ENCODE data around the gene ZC3H14.

The ZC3H14 gene

DNA sequence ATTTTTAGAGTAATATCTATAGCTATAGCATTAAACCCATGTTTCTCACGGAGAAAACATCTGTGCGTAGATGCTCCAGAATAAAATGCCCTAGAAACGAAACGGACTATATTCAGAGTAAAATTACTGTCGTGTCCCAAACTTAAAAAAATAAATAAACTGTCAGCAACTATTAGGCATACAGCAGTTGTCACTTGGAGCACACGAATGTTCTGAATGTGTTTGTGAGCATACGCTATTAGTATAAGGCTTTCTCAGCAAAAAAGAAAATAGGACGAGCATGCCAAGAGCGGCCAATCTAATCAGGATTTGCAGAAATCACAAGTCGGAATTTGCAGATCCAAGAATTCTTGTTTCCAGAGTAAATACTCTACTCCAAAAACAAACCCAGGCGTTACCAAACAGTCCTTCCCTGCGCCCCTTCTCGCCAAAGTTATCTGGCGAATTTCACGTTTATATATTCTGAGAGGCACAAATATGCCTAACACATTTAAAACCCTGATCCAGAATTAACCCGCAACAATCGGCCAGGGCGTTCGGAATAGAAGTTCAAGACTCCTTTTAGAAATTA, 8.9 kb upstream of the ZC3H14 start:
- no peak for DNase-seq

DNA sequence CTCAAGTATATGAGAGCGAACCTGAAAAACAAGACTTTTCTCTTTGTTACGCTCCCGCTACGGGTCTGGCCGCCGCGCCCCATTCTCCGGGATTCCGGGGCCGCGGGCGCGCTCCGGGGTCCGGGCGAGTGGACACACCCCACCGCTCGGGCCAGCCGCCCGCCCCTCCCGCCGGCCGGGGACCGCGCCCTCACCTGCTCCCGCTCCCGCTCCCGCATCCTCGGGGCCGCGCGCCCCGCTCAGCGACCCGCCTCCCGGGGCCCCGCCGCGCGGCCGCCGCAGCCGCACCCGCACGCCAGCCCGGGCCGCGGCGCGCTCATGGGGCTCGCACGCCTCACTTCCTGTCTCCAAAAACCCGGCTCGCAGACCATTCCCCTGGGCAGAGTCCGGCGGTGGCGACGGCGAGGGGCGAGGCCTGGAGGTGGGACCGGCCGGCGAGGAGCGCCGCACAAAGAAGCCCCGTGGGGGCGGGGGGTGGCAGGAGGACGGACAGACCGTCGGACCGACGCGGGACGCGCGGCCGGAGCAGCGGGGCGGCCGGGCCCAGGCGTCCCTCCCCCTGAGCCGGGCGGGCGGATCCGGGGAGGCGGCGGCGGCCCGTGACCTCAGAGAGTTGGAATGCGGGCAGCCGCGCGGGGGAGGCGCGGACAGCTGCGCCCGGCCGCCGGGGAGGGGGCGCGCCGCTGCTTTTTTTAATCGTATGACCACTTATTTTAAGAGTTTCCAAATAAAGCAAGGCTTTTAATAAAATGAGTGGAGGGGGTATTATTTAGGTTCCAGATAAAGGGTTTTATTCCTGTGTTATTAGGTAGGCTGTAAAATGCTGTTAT, 8.2 kb upstream of the ZC3H14 start, which contains the start of gene PTPN21:
PTPN21 (minus strand) TSS at position 551 of the 830 bp plus-strand sequence. CDS start 4,590 bp downstream, outside the sequence.
- DNase-seq = no peak

DNA sequence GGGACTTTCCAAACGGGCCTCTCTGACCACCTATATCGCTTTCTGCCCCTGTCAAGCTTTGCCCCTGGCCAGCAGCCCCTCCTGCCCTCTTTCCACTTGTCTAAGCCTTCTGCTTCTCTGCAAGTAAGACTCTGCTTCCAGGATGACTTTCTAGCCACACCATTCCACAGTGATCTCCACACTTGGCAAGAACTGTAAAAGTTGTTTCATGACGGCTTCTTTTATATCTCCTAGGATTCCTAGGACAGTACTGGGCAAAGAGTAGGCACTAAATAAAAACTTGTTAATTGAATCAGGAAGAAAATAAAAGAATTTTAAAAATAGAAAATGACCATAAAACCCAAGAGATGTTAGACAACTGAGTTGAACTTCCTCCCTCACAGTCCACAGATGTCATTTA, 6.3 kb upstream of the ZC3H14 start:
- DNase-seq = no peak

DNA sequence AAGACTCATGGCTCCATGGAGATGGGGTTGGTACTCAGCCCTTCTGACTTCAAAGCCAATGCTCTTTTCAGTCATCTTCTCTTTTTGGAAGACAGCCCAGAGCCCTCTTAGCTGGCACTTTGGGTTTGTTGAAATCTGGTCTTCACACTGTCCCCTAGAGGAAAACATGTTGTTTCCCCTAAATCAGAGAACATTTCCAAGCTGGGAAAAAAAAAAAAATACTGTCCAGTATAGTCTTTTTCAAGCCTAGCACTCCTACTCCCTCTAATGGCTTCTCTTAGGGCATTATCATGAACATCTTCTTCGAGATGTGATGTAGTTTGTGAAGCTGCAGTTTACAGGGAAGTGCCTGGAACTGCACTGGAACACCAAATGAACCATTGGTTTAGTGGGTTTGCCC, 3.0 kb upstream of the ZC3H14 start:
- no peak for DNase-seq

DNA sequence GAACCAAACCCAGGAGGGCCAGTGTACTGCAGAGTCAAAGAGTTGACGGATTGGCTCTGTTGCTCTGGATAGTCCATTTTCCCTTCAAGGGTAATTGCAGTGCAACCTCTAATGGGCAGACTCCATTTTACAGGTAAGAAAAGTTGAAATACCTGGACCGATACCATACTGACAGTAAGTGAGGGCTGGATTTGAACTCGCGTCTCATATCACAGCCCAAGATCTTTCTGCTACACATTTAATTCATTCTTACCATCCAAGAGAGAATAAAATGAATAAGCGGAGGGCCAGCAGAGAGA, 356 bp upstream of the ZC3H14 start:
- no peak for DNase-seq

DNA sequence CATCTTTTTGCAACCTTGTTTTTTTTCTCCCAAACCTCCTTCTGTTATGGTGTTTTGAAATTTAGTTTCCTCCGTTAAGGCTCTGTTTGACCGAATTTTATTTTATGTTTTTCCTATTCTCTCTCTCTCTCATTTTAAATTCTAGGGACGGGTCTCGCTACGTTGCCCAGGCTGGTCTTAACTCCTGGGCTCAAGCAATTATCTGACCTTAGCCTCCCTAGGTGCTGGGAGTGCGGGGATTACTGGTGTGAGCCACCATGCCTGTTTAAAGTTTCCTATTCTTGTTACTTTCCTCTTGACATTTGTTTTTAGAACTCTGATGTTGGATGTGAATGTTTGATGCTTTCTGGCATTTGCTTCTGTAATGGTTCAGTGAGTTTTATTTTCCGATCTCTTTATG, 1.0 kb downstream of the ZC3H14 start:
- no peak for DNase-seq

DNA sequence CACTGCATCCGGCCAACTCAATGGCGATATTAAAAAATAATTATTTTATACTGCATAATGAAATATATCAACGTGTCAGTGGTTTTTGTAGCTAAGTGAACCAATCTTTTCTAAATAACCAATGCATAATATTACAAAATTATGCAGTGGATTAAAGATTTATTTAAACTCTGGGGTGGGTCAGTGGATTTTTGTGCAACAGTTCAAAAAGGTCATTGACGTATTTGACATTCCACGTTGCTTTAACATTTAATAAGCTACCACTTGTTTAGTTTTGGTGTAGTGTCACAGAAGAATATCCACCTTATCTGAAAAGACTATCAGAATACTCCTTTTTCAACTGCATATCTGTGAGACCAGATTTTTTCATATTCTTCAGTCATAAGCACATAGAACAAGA, 2.6 kb downstream of the ZC3H14 start:
- DNase-seq = no peak

DNA sequence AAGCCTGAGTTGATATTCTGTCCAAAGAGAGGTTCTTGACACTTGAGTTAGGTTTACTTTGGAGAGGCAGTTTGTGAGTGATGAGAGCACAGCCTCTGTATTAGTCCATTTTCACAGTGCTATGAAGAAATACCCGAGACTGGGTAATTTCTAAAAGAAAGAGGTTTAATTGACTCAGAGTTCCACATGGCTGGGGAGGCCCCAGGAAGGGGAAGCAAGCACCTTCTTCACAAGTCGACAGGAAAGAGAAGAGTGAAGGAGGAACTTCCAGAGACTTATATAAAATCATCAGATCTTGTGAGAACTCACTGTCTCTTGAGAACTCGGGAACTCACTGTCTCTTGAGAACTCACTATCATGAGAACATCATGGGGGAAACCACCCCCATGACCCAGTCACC, 5.4 kb downstream of the ZC3H14 start:
- DNase-seq = no peak

DNA sequence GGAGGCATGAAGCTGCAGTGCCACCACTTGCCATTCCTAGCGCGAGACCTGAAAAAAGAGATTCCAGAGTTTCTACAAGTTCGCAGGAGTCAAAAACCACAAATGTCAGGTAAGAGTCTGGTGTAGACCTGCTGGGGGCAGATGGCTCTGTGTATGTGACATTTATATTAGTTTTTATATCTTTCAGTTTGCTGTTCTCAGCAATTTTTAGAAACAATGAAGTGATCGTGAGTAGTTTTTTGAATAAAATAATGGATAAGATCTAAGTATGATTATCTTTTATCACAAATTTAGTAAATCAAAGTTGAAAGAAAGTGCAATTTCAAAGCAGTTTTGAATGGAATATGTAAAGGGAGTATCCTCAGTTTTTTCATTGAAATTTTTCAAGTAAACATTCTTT, 9.3 kb downstream of the ZC3H14 start:
- no peak for DNase-seq

DNA sequence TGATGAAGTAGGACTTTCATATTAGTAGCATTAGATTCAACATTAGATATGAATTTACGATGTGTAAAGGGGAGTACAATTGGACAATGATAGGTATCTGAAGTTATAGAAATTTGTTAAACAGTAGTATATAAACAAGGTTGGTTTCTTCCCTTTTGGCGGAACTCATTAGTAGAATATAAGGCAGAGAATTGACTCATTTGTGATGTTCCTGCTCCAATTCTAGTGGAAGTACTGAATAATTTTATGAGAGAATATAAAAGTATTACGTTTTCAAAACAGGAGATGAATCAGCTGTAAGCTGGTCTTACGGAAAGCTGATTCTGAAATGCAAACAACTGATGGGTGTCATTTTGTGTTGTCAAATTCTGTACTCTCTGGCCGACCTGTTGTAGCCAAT, 13.4 kb downstream of the ZC3H14 start:
- DNase-seq = no peak

DNA sequence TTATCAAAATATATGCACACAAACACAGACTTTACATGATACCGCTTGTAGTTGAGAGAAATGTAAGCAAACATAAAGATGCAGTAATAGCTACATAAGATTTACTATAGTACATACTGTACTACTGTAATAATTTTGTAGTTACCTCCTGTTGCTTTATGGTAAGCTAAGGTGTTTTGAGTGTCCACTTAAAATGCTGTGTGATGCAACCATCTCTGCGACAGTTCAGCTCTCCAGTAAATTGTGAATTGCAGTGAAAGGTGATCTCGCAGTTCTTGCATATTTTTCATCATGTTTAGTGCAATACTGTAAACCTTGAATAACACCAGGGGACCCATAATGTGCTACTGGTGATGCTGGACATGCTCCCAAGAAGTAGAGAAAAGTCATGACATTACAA, 21.6 kb downstream of the ZC3H14 start:
- DNase-seq = no peak

DNA sequence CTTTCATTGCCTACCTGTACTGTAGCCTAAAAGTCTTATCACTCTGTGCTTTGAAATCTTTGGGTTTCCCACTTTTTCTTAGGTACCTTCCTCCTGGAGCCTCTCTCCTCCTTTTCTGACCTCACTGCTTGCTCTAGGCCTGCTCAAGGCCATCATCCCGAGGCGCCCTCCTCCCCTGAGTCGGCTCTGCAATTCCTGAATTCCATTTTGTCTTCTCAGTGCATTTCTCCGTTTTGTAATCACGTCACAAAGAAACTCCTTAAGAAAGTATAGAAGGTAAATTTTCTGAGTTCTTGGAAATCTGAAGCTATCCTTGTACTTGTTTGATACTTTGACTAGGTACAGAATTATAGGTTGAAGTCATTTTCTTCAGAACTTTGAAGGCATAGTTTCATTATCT, 25.2 kb downstream of the ZC3H14 start:
- DNase-seq = no peak

DNA sequence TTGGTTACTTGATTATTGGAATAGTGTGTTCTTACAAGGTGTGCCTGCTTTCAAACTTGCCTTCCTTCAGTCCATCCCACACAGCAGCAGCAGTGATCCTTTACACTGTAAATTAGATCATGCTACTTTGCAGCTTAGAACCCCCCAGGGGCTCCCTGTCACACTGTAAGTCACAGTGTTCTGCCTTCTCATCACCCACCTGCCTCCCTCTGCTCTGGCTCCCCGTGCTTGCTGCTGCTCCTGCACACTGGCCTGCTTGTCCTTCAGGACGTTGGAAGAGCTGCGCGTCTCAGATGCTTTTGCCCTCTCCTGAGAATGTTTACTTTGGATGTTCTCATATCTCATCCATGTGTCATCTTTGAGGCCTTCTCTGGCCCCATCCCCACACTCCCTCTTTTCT, 27.3 kb downstream of the ZC3H14 start:
- no peak for DNase-seq

DNA sequence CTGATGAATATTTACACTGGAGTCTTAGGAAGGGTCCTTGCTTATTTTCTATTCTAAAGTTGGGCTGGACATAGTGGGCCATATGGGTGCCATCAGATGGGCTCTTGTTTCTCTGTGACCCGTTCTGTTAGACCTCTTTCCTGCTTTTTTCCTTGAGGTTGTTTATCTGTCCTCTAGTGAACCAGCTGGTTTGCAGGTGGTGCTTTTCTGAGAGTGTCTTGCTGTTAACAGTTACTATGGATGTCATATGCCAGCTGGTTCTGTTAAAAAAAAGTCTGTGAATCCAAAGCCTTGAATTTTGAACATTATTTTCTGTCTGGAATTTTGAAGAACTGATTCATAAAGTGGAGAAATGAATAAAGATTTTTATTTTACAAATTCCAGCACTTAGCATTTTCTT, 29.2 kb downstream of the ZC3H14 start:
- DNase-seq = no peak

DNA sequence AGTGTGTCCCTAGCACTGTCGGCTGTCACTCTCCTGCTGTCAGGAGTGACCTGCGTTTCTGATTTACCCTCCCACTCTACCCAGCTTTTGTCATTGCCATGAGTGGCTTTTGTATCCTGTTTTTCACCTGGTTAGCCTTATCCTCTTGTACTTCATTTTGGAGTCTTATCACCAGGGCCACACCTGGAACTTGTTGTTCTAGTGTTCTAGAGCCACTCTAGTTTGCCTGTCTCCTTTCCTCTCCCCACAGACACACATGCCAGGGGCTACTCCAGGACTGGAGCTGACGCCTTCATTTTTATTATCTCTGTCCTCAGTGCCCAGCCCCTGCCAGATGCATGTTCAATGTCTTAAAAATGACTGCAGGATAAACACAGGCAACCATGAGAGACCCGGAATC, 34.2 kb downstream of the ZC3H14 start:
- no peak for DNase-seq

DNA sequence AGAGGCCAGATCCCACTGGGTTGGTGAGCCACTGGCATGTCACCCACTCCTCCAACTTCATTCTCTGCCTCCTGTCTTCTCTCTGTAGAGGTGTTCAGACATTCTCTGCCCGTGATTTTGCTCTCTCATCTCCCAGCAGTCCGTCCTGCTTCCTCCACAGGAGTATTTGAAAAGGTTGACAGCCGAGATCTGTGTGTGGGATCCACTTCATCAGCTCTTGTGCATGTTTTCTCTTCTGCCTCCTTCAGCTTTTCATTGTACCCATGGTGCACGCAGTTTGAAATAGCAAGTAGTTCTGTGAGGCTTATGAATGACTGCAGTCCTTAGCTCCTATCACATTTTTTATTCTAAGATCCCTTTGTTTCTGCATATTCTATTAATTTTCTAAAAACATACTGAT, 34.8 kb downstream of the ZC3H14 start:
- no peak for DNase-seq

DNA sequence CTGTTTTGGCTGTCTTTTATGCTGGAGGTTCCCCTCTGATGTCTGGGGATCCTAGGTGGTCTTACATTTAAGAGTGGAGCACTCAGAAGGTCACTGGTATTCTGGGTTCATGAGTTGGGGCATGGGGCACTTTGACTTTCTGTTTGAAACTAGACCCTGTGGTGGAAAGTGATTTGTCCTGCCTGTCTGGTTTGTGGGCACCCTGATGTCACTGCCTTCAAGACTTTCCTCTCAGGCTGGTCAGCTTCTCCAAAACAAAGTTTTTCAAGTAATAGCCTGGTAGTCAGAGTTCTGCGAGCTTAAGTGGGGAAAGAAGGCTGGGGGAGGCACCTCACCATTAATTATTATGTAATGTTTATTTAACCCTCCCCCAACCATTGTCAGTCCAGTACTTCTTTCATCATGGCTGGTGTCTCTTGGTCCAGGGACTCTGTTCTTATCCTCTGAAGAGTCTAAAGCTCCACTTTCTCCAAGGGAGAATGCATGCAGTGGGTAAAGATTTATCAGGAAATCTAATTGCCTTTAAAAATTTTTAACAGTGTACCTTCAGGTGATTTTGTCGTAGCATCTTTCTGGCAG, 35.3 kb downstream of the ZC3H14 start:
- DNase-seq = no peak

DNA sequence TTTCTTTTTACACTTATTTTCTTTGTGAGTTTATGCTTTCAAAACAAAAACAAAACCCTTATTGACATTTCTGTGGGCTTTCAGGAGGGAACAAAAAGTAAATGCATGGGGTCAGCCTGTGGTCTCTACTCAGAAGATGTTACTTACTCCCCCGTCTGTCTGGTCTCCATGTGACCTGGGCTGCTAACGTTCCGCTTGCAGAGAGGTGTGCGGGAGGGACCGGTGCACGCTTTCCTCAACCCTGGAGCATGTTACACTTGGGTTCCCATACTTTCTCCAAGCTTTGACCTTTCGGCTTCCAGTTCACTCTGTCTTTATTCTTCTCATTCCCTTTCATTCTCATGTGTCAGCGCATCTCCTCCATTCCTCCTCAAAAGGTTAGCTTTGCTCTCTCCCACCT, 36.5 kb downstream of the ZC3H14 start:
- no peak for DNase-seq

DNA sequence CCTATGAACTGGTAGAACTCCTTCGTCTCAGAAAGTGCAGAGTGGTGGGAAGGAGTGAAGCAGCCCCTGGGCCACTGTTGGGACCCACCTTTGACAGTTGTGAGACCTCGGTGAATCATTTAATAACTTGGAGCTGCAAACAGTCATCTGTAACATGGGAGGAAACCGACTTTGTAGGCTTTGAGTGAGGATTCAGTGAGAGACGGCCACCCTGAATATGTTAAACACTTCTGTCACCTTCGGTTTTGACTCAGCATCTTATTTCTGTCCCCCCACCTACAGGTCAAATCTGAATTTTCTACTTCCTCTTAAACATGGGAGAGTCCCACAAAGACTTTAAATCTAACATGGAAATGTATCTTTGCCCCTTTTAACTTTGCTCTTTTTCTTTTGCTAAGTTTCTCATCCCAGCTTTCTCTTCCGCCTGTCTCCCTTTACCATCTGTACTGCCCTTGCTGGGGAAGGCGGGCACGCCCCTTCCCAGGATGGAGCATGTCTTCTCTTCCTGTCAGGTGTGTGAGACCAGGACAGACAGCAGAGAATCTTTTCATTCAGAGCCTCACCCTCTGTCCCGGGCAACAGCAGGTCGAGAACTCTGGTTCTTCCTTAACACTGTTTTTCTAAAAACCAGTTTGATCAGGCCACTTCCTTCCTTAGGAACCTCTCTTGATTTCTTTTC, 37.1 kb downstream of the ZC3H14 start:
- no peak for DNase-seq

DNA sequence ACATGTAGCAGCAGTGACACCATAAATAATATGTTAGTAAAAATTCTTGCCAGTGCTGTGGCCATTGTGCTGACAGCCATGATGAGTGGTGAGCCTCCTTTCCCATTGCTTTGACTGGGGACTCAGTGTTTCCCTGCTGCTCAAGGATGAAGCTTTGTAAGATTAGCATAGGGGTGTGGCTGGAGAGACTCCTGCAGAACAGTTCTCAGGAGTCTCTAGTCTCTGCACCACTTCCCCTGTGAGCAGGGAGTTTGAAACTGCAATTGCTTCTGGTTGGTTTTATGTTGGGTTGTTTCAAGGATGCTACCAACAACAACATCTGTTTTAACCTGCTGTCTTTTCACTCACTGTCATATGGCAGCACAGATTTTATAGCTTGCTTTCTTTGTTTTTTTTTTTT, 41.4 kb downstream of the ZC3H14 start:
- DNase-seq = no peak

DNA sequence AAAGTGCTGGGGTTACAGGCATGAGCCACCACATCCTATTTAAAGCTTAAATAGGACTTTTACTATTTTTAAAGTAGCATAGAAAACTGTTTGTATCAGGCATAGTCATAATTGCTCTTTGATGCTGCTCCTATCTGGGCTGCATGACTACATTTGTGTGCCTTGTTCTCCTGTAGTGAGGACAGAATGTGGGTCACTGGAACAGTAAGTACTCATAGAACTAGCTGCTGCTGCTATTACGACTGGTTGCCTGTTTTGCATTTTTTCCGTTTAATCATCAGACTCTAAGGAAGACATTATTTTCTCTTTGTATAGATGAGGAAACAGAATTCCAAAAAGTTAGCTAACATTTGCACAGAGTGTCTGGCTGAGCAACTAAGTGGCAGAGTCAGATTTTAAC, 42.8 kb downstream of the ZC3H14 start:
- DNase-seq = no peak

DNA sequence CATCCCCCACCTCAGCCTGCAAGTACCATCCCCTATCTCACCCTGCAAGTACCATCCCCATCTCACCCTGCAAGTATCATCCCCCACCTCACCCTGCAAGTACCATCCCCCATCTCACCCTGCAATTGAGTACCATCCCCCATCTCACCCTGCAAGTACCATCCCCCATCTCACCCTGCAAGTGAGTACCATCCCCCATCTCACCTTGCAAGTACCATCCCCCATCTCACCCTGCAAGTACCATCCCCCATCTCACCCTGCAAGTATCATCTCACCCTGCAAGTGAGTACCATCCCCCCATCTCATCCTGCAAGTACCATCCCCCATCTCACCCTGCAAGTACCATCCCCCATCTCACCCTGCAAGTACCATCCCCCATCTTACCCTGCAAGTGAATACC, 45.0 kb downstream of the ZC3H14 start:
- no peak for DNase-seq

DNA sequence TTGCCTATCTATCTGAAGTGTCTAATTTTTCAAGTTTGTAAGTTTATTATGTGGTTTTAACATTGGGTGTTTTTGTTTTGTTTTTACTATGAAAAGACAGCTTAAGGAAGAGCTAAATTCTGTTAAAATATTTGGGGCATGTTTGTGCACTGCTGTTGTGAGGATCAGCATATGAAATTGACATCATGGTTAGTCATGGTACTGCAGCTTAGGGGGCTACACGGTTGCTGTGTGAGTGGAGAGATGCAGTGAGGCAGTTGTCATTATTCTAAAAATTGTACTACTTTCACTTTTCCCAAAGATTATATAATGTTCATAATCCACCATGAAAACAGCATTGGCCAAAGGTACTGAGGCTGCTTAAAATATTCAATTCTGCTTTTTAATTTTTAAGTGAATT, 49.0 kb downstream of the ZC3H14 start:
- DNase-seq = no peak

DNA sequence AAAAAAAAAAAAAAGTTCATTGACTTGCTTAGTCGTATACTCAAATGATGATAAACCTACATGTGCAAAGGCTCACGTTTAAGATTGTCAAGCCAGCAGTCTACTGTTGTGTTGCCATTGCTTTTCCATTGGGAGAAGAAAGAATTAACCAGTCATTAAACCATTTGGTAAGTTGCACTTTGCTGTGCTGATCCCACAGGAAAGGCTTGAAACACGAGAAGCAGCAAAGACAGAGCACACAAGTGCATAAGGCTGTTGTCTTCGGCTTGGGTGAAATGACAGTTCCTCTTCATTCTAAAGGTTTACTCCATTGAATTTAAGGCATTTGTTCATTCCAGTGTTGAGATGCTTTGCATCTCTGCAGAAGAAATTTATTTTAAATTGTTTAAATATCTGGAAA, 50.1 kb downstream of the ZC3H14 start:
- DNase-seq = no peak
